SK-N-SH treated with all-trans-retinoic acid at 6 μM for 48 hours (cell line): ENCODE measurements around the gene HMGA1.
A peak's percentile ranks its signal among the peaks of the same experiment; 100 is the strongest.

Source experiments
- ATAC-seq: fragments of 200-7000 bp; cut with Tn5 transposase; 3 replicates; pipeline ENCODE4 v1.9.1; 2020; ENCODE audit warnings: mild to moderate bottlenecking, moderate library complexity
- ARNTL ChIP-seq: fragments of 450-650 bp; formaldehyde crosslinking; IDR thresholded peaks from 2 replicates; pipeline ENCODE4 v1.5.0; 2020; ENCODE audit warnings: low read depth, mild to moderate bottlenecking, moderate library complexity, borderline replicate concordance
- BACH2 ChIP-seq: fragments of 250-450 bp; sonication (Bioruptor Pico); IDR thresholded peaks from 2 replicates; pipeline ENCODE4 v1.9.0; 2021; ENCODE audit warnings: mild to moderate bottlenecking, borderline replicate concordance
- CSDC2 ChIP-seq: fragments of 250-450 bp; sonication (Bioruptor Pico); IDR thresholded peaks from 2 replicates; pipeline ENCODE4 v1.5.0; 2020; ENCODE audit warnings: mild to moderate bottlenecking, moderate library complexity
- GLIS3 ChIP-seq: fragments of 250-450 bp; sonication (Bioruptor Pico); IDR thresholded peaks from 2 replicates; pipeline ENCODE4 v1.5.0; 2020; ENCODE audit warnings: mild to moderate bottlenecking, moderate library complexity
- OSR1 ChIP-seq: fragments of 250-450 bp; sonication (Bioruptor Pico); IDR thresholded peaks from 2 replicates; pipeline ENCODE4 v1.8.0; 2022; ENCODE audit warnings: moderate library complexity, mild to moderate bottlenecking, inconsistent platforms
- PATZ1 ChIP-seq: fragments of 250-450 bp; sonication (Bioruptor Pico); IDR thresholded peaks from 2 replicates; pipeline ENCODE4 v1.8.0; 2020; ENCODE audit warnings: mild to moderate bottlenecking, moderate library complexity, borderline replicate concordance
- PPARA ChIP-seq: fragments of 250-450 bp; sonication (Bioruptor Pico); IDR thresholded peaks from 2 replicates; pipeline ENCODE4 v1.5.0; 2020; ENCODE audit warnings: mild to moderate bottlenecking, borderline replicate concordance
- RARB ChIP-seq: fragments of 250-450 bp; sonication (Bioruptor Pico); IDR thresholded peaks from 2 replicates; pipeline ENCODE4 v1.8.0; 2021; ENCODE audit warnings: mild to moderate bottlenecking, moderate library complexity
- TCF4 ChIP-seq: fragments of 250-450 bp; sonication (Bioruptor Pico); IDR thresholded peaks from 2 replicates; pipeline ENCODE4 v1.8.0; 2021; ENCODE audit warnings: mild to moderate bottlenecking, moderate library complexity, borderline replicate concordance
- TOX ChIP-seq: fragments of 250-450 bp; sonication (Bioruptor Pico); IDR thresholded peaks from 2 replicates; pipeline ENCODE4 v1.8.0; 2021; ENCODE audit warnings: mild to moderate bottlenecking, moderate library complexity, borderline replicate concordance
- TSHZ2 ChIP-seq: fragments of 250-450 bp; sonication (Bioruptor Pico); IDR thresholded peaks from 2 replicates; pipeline ENCODE4 v1.5.0; 2020; ENCODE audit warnings: mild to moderate bottlenecking, moderate library complexity
- ZFP30 ChIP-seq: fragments of 450-650 bp; formaldehyde crosslinking; IDR thresholded peaks from 2 replicates; pipeline ENCODE4 v1.5.0; 2022; ENCODE audit warnings: mild to moderate bottlenecking, moderate library complexity
- ZNF70 ChIP-seq: fragments of 450-650 bp; formaldehyde crosslinking; IDR thresholded peaks from 2 replicates; pipeline ENCODE4 v1.5.0; 2020; ENCODE audit warnings: mild to moderate bottlenecking, moderate library complexity
- TF ChIP-seq, protein P1 (sequence below): fragments of 250-450 bp; sonication (Bioruptor Pico); IDR thresholded peaks from 2 replicates; pipeline ENCODE4 v1.5.1; 2020; ENCODE audit warnings: low read depth, mild to moderate bottlenecking, moderate library complexity
- TF ChIP-seq, protein P2 (sequence below): fragments of 250-450 bp; sonication (Bioruptor Pico); IDR thresholded peaks from 2 replicates; pipeline ENCODE4 v1.8.0; 2021; ENCODE audit warnings: low read depth, mild to moderate bottlenecking, moderate library complexity, borderline replicate concordance

HMGA1 gene

GRCh38 chr6:34273242-34273805 is 36.7 kb downstream of the HMGA1 start:
- TF ChIP-seq TCF4 (CRISPR knock-in tag) (no peak), GLIS3 (CRISPR knock-in tag) (no peak)
- ATAC-seq, result peak; percentile 46

DNA sequence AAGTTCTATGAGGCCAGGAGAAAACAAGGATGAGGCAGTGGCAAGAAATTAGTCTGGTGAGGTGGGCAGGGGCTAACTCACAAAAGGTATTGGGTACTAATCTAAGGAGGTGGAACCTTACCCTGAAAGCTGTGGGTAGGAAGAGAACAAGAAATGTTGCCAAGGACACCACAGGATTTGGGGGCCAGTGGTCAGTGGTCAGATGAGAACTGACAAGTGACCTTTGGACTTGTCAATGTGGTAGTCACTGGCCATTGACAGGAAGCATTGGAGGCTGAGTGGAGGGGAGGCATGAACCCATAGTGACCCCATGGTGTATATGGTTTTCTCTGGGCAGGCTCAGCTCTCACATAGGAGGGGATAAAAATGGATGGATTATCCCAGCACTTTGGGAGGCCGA is 37.5 kb downstream of the HMGA1 start:
- no peak for ATAC-seq
- TF ChIP-seq, protein P1, sequence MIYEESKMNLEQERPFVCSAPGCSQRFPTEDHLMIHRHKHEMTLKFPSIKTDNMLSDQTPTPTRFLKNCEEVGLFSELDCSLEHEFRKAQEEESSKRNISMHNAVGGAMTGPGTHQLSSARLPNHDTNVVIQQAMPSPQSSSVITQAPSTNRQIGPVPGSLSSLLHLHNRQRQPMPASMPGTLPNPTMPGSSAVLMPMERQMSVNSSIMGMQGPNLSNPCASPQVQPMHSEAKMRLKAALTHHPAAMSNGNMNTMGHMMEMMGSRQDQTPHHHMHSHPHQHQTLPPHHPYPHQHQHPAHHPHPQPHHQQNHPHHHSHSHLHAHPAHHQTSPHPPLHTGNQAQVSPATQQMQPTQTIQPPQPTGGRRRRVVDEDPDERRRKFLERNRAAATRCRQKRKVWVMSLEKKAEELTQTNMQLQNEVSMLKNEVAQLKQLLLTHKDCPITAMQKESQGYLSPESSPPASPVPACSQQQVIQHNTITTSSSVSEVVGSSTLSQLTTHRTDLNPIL (CRISPR knock-in tag), result no peak
- TF ChIP-seq ZNF70, result peak; percentile 95

DNA sequence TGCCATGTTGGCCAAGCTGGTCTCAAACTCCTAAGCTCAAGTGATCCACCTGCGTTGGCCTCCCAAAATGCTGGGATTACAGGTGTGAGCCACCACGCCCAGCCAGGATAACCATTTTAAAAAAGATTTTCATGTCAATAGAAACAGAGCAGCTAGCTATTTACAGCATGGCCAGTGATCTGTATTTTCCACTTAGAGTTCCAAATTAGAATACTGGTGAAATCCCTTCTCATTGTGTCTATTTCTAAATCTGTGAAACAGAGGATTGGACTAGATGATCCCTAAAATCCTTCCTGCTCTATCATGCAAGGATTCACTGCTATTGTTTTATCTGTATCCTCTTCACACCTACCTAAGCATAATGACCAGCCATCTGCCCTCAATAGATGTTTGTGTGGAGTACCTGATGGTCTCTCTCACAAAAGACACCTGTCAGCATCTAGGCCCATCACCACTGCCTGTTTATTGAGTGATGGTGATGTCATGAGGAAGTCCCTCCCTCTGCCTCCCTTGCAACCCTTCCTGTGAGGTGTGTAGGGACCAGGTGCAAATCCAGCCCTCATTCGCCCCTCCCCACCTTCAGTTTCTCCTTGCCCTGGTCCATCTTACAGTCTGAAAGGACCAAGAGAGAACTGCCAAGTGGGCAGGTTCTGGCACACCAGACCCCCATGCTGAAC is 38.6 kb downstream of the HMGA1 start:
- ATAC-seq, result no peak
- TF ChIP-seq ZFP30 (CRISPR knock-in tag) (no peak), PATZ1 (CRISPR knock-in tag) (no peak), ARNTL (CRISPR knock-in tag) (no peak), TSHZ2 (CRISPR knock-in tag) (no peak), BACH2 (CRISPR knock-in tag) (no peak), OSR1 (no peak), ZNF70 (no peak), PPARA (no peak)

GRCh38 chr6:34276191-34276590 is 39.5 kb downstream of the HMGA1 start:
- no peak for TF ChIP-seq RARB
- no peak for TF ChIP-seq ZFP30 (CRISPR knock-in tag)
- TF ChIP-seq GLIS3 (CRISPR knock-in tag), result no peak
- TF ChIP-seq ARNTL (CRISPR knock-in tag), result no peak
- TF ChIP-seq TOX (CRISPR knock-in tag), result no peak
- TF ChIP-seq ZNF70, result no peak
- TF ChIP-seq, protein P2, sequence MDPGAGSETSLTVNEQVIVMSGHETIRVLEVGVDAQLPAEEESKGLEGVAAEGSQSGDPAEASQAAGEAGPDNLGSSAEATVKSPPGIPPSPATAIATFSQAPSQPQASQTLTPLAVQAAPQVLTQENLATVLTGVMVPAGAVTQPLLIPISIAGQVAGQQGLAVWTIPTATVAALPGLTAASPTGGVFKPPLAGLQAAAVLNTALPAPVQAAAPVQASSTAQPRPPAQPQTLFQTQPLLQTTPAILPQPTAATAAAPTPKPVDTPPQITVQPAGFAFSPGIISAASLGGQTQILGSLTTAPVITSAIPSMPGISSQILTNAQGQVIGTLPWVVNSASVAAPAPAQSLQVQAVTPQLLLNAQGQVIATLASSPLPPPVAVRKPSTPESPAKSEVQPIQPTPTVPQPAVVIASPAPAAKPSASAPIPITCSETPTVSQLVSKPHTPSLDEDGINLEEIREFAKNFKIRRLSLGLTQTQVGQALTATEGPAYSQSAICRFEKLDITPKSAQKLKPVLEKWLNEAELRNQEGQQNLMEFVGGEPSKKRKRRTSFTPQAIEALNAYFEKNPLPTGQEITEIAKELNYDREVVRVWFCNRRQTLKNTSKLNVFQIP (CRISPR knock-in tag), result no peak
- TF ChIP-seq, protein P1 (CRISPR knock-in tag), result no peak
- no peak for TF ChIP-seq CSDC2 (CRISPR knock-in tag)
- ATAC-seq, result no peak
